SKM-1 treated with dmso at 0.1 percent for 144 hours (cell line): ENCODE data around the gene RYR3.

ENCODE experiments used
- DNase-seq: peaks from one replicate; lab custom pipeline; 2025; ENCODE audit not compliant: unreplicated experiment; lab: John Stamatoyannopoulos, UW

The RYR3 gene

DNA sequence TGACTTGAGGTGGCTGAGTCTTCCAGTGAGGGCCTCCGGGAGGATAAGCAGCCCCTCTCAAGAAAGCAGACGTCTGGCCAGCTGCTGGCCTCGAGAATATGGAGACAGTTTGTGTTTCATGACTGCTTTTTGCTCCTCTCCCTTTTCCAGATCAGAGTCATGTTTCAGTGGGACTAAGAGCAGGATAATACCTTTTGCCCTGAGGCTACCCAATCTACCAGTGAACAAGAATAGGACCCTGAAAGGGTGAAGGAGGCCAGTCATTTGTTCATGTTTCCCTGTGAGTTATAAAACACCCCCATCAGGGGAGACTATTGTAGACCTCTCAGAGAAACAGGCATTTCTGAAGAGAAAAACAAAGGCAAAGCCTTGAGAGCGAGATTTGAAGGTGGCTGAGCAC, 137.4 kb downstream of the RYR3 start:
- DNase-seq: no peak

- no peak for DNase-seq
Observed at GRCh38 chr15:33448961-33449606, 138.3 kb downstream of the RYR3 start.

DNA sequence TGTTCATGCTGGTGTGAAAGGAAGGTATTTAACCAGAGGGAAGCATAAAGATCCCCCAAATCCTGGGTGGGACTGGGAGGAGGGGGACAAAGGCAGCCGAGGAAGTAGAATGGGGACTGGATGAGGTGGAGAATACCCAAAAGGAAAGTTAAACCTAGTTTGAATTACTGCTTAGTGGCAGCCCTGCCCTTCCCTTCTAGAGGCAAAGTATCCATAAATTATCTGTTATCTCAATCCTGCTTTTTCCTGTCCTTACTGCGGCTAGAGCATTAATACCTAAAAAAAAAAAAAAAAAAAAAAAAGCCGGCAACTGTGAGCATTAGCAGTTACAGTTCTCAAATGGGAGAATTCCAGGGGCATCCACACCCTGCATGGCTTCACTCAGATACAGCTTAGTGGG, 139.0 kb downstream of the RYR3 start:
- no peak for DNase-seq

DNA sequence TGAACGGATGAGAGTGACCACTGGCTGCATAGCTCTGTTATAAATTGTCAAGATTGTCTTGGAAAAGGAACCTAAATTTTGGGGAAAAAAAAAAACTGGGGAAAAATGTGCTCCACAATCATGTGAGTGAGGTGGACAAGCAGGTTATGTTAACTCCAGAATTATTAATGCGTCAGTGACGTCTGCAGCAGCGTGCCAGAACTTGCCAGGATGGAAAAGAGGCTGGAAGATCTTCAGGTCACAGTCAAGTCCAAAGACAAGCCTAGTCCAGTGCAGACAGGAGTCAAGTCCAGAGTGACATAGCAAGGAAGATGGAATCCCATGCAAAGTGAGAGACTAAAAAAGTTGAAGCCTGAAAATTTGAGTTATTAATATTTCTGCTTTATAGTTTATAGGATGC, 140.6 kb downstream of the RYR3 start:
- DNase-seq: no peak

DNA sequence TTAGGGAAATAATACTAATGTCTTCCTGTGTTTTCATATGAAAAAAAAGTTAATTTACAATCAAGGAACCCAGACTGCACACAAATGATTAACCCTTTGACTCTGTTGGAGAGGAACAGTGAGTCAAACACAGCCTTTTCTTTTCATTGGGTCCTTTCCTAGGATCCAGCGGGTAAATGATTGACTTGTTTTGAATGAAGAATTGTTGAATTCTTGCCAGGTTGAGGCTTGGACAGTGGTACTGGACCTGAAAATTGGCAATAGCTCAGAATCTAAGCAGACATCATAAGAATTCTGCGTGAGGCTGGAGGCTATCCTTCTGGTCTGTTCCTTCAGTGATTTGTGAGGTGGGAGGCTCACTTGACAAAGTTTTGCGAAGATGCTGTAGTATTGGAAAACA, 143.0 kb downstream of the RYR3 start:
- DNase-seq: no peak

- no peak for DNase-seq
Observed at GRCh38 chr15:33454346-33454745, 143.6 kb downstream of the RYR3 start.

DNA sequence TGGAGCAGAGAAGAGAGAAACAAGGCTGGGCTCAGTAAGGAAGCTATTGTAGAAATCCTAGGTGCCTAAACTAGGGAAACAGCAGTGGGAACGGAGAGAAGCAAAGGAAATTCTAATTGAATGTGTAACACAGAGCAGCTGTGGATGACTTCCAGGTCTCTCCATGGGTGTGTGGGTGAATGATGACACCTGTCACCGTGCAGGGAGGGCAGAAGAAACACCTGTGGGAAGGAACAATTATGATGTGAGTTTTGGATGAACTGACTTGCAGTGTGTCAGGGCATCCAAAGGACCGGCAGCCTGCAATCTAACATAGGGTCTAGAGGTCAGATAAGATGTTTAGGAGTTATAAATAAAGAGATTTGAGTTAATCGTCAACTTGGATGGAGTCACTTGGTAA, 144.2 kb downstream of the RYR3 start:
- no peak for DNase-seq

GRCh38 chr15:33458421-33458820, 147.7 kb downstream of the RYR3 start:
- no peak for DNase-seq

DNA sequence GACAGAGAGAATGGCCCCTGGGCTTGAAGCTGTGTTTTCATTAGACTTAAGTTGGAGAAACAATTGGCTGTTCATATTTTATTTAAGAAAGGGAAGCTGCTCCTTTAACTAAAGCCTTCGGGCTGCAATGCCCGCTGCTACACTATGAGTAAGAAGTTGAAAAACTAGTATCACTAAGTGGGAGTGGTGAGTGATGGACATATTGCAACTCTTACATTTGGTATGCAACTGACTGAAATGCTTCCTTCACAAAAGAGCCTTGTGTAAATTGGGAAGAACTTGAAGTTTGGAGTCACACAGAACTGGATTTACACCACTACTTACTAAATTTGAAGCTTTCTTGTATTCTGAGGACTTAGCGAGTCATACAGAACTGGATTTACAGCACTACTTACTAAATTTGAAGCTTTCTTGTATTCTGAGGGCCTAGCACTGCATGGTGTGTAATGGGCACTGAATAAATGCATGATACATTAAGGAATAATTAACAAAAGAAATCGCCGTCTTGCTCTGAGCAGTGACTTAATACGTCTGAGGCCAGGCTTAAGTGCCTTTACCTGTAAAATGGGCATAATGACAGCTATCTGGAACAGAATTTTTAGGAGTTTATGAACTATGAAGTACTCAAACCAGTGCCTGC, 149.5 kb downstream of the RYR3 start:
- DNase-seq: no peak

DNA sequence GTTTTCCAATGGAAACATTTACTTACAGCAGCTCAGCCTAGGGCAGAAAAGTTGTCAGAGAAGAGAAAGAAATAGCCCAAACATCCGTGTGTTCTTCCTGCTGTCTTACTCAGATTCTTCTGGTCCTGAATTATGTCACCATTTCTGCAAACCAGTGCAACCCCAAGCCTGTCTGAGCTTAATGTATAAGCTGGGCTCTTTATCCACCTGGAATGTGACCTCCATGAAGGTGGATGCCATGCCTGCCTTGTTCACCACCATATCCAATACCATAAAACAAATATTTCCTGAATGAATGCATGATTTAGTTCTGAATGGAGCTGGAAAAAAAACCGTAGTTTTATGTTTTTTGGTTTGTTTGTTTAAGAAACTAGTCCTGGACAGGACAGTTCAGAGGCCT, 150.9 kb downstream of the RYR3 start:
- DNase-seq: no peak

DNA sequence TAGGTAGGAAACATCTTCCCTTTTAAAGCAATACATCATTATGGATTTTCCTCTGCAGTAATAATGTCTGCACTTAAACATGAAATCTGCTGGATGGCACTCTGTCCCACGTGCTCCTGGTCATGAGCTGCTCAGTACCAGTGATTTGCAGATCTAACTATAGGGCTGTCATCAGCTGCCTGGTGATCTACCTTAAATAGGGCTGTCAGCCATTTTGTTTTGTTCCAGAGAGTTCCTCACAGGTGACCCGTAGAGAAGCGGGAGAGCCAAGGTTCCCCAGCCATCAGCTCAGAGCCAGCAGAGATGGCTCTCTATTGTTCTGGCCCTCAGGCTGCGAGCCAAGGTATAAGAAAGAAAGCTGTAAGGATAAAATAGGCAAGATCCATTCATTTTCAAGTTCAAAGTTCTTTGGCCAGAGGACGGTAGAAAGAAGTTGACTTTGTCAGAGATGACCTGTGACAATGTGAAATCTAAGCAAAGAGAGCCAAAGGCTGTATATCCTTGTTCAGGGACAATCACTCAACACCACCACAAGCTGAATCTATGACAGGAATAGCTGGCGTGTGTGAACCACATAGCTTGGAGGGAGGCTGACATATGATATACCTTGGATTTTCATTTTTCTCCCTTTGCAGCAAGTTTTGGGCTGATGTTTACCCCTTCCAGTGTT, 156.5 kb downstream of the RYR3 start:
- DNase-seq: no peak

- no peak for DNase-seq
Observed at GRCh38 chr15:33467816-33468163, 157.0 kb downstream of the RYR3 start.

DNA sequence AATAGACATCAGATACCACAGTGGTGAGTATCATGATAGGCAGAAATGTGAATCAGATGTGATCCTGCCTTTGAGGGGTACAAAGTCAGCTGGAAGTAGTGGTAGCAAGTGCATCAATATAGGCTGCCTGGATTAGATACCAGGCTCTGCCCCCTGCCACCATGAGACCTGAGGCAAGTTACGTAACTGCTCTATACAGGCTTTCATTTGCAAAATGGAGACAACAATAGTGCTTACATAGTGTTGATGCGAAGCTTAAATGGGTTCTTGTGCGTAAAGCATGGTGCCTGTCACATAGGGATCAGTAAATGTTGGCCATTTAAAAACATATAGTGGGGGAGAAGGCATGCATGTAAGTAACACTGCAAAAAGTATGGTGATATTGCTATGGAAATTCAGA, 158.0 kb downstream of the RYR3 start:
- DNase-seq: no peak

- DNase-seq: no peak
Observed at GRCh38 chr15:33473005-33473404, 162.2 kb downstream of the RYR3 start.

GRCh38 chr15:33473714-33474113, 162.9 kb downstream of the RYR3 start:
- no peak for DNase-seq

DNA sequence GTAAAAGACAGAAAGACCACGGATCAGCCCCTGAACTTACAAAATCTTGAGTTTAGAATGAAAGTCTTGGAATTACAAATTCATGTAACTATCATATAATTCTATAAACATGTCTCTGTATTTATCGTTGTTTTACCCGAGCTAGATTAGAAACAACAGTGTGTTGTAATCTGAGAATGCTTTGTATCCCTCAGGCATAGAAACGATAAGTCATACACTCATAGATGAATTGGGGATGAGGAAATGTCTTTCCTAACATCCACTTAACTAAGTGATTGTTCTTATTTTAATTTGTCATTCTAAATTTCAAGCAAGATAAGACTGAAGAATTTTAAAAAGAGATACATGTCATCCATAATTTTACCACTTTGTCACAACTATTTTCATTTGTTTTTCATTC, 165.3 kb downstream of the RYR3 start:
- DNase-seq: no peak

- no peak for DNase-seq
Observed at GRCh38 chr15:33476908-33477307, 166.1 kb downstream of the RYR3 start.

DNA sequence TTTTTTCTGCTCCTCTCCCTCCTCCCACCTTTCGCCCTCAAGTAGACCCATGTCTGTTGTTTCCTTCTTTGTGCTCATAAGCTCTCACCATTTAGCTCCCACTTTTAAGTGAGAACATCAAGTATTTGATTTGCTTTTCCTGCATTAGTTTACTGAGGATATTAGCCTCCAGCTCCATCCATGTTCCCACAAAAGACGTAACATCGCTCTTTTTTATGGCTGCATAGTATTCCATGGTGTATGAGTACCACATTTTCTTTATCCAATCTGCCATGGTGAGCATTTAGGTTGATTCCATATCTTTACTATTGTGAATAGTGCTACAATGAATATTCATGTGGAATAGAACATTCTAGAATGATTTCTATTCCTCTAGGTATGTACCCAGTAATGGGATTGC, 178.6 kb downstream of the RYR3 start:
- no peak for DNase-seq

- DNase-seq: no peak
Observed at GRCh38 chr15:33490703-33491102, 179.9 kb downstream of the RYR3 start.

GRCh38 chr15:33492434-33493052, 181.8 kb downstream of the RYR3 start:
- DNase-seq: no peak

- DNase-seq: no peak
Observed at GRCh38 chr15:33494306-33494705, 183.5 kb downstream of the RYR3 start.
